IPS-NIHi11 (cell line): ENCODE measurements around the gene HMCES.
"Not testable (repeated sequence)": the region's sequence is repeated elsewhere in the genome, so short reads cannot be mapped to it uniquely, and the experiment has no call there.

Experiments used
- DNase-seq: peaks from one replicate; pipeline ENCODE4 v3.0.0; 2012; ENCODE audit warnings: mixed read lengths, low spot score

Gene HMCES

DNA sequence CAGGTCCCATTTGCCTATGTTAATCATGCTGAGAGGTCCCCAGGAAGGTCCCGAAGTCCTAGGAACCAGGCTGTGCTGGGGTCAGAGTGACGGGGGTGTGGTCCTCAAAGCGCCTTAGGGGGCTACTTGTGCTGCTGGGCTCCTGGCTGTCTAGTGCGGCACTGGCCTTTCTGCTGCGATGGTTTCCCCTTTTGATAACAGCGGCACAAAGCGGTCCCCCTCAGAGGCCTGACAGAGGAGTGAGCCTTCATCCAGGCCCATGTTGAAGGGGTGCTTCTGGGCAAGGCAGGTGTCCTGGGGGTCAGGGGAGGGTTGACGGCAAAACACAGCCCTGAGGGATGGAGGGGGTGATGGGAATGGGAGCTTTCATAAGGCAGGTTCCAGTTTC is 68.8 kb downstream of the HMCES start:
- no peak for DNase-seq

DNA sequence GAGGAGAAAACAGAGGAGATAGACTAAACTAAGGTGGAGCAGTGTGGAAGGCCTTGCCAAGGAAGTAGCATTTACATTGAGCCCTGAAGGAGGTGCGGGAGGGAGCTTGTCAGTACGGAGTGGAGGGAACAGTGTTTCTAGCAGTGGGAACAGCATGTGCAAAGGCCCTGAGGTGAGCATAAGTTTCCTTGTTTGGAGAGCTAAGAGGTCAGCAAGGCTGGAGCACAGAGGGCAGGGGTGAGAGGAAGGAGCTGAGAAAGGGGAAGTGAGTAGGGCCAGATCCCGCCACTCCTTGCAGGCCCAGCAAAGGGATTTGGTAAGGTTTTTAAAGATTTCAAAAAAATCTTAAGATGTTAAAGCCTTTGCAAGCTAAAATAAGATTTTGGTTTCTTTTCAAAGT is 70.1 kb downstream of the HMCES start:
- no peak for DNase-seq

DNA sequence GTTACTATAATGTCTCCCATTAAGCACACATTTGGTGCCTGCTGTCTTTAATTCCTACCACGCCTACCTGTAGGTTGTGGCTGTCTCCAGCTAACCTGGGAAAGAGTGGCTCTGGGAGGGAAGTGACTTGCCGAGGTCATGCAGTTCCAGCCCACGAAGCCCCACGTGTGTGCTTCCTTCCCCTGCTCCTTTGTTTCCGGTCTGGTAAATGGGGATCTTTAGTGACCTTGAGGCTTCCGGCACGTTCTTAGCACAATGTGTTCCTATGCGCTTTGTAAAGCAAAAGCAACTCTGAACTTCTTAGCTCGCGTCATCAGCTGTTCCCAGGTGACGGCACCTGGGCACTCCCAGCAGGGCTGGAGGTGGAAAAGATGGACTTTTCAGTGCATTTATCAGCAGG is 70.5 kb downstream of the HMCES start:
- not testable (repeated sequence) for DNase-seq

DNA sequence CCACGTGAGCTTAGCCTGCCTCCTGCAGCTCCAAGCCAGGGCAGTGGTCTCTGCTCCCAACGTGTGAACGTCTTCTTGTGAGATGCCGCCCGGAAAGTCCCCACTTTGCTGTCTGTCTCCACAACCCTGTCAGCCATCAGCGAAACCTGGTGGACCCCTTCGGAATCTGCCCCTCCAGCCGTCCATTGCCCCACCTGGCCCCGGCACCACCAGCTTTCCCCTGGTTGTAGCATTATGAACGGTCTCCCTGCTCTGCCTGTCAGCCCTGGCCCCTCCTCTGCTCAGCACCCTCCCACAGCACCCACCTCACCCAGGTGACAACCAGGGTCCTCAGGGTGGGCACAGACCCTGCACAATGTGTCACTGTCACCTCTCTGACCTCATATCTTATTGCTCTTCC is 71.1 kb downstream of the HMCES start:
- no peak for DNase-seq

DNA sequence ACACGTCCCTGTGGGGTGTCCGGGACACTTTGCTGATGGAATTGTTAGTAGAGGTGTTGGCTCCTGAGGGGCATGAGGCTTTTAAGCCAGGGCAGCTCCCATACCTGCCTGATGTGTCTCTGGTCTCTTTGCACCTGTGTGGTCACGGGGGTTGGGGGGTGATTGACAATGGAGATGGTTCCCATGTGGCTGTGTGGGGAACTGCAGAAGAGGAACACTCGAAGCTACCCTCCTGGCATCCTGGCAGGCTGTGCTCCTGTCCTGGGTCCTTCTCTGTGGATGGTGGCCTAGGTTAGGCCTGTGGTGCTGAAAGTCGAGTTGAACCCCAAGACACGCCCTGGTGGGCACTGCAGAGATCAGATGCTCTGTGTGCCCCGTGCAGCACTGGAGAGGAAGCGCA is 73.4 kb downstream of the HMCES start:
- DNase-seq: peak; percentile 70

DNA sequence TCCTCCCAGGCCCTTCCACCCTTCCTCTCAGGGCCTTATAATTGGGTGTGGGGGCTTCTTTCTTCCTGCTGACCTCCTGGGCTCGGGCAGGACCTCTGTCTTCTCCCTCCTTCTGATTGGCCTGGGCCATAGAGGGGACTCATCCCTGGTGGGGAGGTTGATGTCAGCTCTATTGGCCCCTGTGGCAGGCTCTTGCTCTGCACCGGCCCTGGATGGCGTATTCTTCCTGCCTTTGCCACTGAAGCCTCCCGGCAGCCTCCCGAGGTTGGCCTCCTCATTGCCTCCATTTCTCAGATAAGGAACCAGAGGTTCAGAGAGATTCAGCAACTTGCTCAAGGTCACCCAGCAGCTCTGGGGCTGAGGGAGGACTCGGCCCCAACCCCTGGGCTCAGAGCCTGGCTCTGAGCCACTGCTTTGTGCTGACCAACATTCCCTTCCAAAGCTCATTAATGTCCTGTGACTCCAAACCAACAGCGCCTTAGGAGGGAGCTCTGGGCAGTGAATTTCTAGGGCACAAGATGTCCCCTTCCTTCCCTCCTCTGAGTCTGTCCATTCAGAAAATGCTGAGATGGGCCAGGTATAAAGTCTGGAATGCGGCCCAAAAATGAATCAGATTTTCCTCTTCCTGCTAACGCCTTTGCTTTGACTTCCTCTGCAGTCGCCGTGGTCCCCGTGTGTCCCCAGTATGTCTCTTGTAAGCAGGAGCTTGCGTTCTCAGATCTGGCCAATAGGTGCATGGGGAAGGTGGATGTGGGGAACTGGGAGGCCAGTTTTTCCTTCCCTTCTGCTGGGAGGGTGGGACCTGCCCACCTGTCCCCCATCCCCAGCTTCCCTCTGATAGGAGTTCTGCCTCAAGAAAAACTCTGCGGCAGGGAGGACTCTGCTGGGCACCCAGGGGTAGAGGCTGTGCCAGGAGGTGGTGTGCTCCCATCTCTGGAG is 74.2 kb downstream of the HMCES start:
- DNase-seq: no peak

DNA sequence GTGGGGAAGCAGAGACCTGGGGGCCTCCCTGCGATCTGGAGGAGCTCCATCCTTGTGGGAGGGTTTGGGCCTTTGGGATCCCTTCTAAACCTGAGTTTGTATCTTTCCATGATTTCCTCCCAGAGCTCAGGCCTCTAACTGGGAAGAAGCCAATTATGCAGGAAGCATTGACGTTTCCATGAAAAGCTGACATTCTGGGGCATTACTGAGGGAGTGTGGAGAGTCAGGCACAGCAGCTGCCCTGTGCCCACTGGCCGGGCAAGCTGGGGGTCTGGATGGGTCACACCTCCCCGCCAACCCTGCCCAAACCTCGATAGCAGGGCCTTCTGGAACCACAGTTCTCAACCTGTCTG is 74.9 kb downstream of the HMCES start:
- DNase-seq: no peak
